B cell (primary cell): ENCODE measurements around the gene RNF213. TPM values are rescaled to one million over a fixed set of nuclear protein-coding genes. Genes with fewer than 3 reads are reported as not detected.

Experiments
- ATAC-seq: fragments of 200-7000 bp; cut with Tn5 transposase; one replicate; pipeline ENCODE4 v1.10.0; 2021; ENCODE audit warnings: low read depth, mild to moderate bottlenecking, moderate number of reproducible peaks, moderate library complexity
- CTCF ChIA-PET: fragments of 350-600 bp; sonication (Branson Sonifier 250); formaldehyde crosslinking; loops from one replicate; lab custom pipeline; 2021; ENCODE audit warnings: antibody characterized with exemption, inconsistent platforms; lab: Charles Lee
- POLR2A ChIA-PET: fragments of 350-600 bp; sonication (Branson Sonifier 250); formaldehyde crosslinking; loops from one replicate; lab custom pipeline; 2021; ENCODE audit warnings: antibody characterized with exemption; lab: Charles Lee
- DNase-seq: peaks from one replicate; pipeline ENCODE4 v3.0.0; 2013
- H2AFZ ChIP-seq: 2 replicates; pipeline ENCODE4 v1.6.1; 2012; ENCODE audit warnings: mild to moderate bottlenecking, low read depth, low read length; ENCODE audit not compliant: insufficient read depth, poor library complexity, severe bottlenecking
- H3K27ac ChIP-seq, 2 donors: 1 replicate in 1 of 2; 2 replicates in 1 of 2; pipeline ENCODE4 v1.5.1; 2012 to 2013; ENCODE audit warnings: low read length in 2 of 2, mild to moderate bottlenecking in 2 of 2, moderate library complexity in 1 of 2
- H3K27me3 ChIP-seq, 4 experiments: fragments of 200-600 bp in 1 of 4; sonication (generic) in 1 of 4; replicated peaks in 1 of 4; 1 replicate in 2 of 4; 2 replicates in 2 of 4; pipeline versions ENCODE4 v1.6.1 to v1.7.0; 2013 to 2016; ENCODE audit warnings: low read length in 3 of 4, mild to moderate bottlenecking in 2 of 4, mixed read lengths in 1 of 4, moderate library complexity in 1 of 4; ENCODE audit not compliant: insufficient read depth in 4 of 4, control insufficient read depth in 3 of 4; ENCODE audit errors: control extremely low read depth in 1 of 4
- H3K36me3 ChIP-seq, 2 experiments: replicated peaks in 1 of 2; 1 replicate in 1 of 2; 2 replicates in 1 of 2; pipeline versions ENCODE4 v1.6.1 to v1.7.1; 2013; ENCODE audit warnings: low read length in 1 of 2; ENCODE audit not compliant: insufficient read depth in 2 of 2, control insufficient read depth in 1 of 2; ENCODE audit errors: control extremely low read depth in 1 of 2, extremely low read depth in 1 of 2
- H3K4me1 ChIP-seq, 2 donors: fragments of 200-600 bp in 1 of 2; sonication (generic) in 1 of 2; 1 replicate in 1 of 2; 2 replicates in 1 of 2; pipeline versions ENCODE4 v1.5.1 to v1.6.1; 2013 to 2017; ENCODE audit warnings: low read length in 2 of 2; ENCODE audit not compliant: control insufficient read depth in 2 of 2, insufficient read depth in 2 of 2
- H3K4me2 ChIP-seq: replicated peaks from 2 replicates; pipeline ENCODE3; 2012; ENCODE audit warnings: mild to moderate bottlenecking, low read depth, low read length; ENCODE audit not compliant: poor library complexity, severe bottlenecking
- H3K4me3 ChIP-seq, 5 experiments: fragments of 200-600 bp in 1 of 5; sonication (generic) in 1 of 5; 1 replicate in 3 of 5; 2 replicates in 2 of 5; pipeline versions ENCODE4 v1.5.1 to v1.7.0; 2011 to 2016; ENCODE audit warnings: low read length in 4 of 5, mild to moderate bottlenecking in 4 of 5, low read depth in 2 of 5, control low read depth in 1 of 5, moderate library complexity in 1 of 5; ENCODE audit not compliant: insufficient read depth in 1 of 5; ENCODE audit errors: control extremely low read depth in 1 of 5, extremely low read depth in 1 of 5
- H3K79me2 ChIP-seq: fragments of 200-600 bp; sonication (generic); one replicate; pipeline ENCODE4 v1.6.0; 2016; ENCODE audit warnings: low read length; ENCODE audit not compliant: control insufficient read depth, insufficient read depth
- H3K9ac ChIP-seq: fragments of 200-600 bp; sonication (generic); 2 replicates; pipeline ENCODE4 v1.6.1; 2017; ENCODE audit warnings: mild to moderate bottlenecking, low read length, moderate library complexity
- H3K9me3 ChIP-seq, 3 donors: one replicate each; pipeline versions ENCODE4 v1.6.1 to v1.7.1; 2013; ENCODE audit warnings: low read length in 2 of 3; ENCODE audit not compliant: control insufficient read depth in 2 of 3, insufficient read depth in 1 of 3; ENCODE audit errors: control extremely low read depth in 1 of 3
- H4K20me1 ChIP-seq: 2 replicates; pipeline ENCODE4 v1.6.0; 2012; ENCODE audit warnings: mild to moderate bottlenecking, low read length; ENCODE audit not compliant: insufficient read depth, control insufficient read depth, poor library complexity, severe bottlenecking
- H3K27ac Mint-ChIP-seq: one replicate; pipeline ENCODE4 v1.8.0; 2021; ENCODE audit warnings: mixed read lengths
- H3K27me3 Mint-ChIP-seq: one replicate; pipeline ENCODE4 v1.8.0; 2021; ENCODE audit warnings: mixed read lengths
- H3K4me1 Mint-ChIP-seq: one replicate; pipeline ENCODE4 v1.8.0; 2021; ENCODE audit warnings: mixed read lengths
- H3K4me3 Mint-ChIP-seq: one replicate; pipeline ENCODE4 v1.8.0; 2021; ENCODE audit warnings: mixed read lengths
- H3K9me3 Mint-ChIP-seq: one replicate; pipeline ENCODE4 v1.8.0; 2022; ENCODE audit warnings: mixed read lengths; ENCODE audit not compliant: insufficient read depth
- EZH2 ChIP-seq: IDR thresholded peaks from 2 replicates; pipeline ENCODE4 v1.6.1; 2012; ENCODE audit warnings: borderline replicate concordance, low read depth, mild to moderate bottlenecking, moderate library complexity, low read length; ENCODE audit not compliant: insufficient read depth, poor library complexity, severe bottlenecking
- WGBS: methylation state at CpG from one replicate; pipeline ENCODE4 v1.1.5; 2013; ENCODE audit warnings: missing lambda C conversion rate; ENCODE audit not compliant: insufficient coverage; 5-methylcytosine and 5-hydroxymethylcytosine counted together
- intact Hi-C: fragments of 100-400 bp; cut with micrococcal nuclease; formaldehyde crosslinking; loops from one replicate; pipeline ENCODE4 v1.10.0; 2022
- polyA plus RNA-seq: library from polyadenylated mRNA; depleted of rRNA; stranded (reverse); fragments of >200 nt; gene quantifications from 2 replicates; pipeline ENCODE4 v1.2.3, GENCODE V29; 2012
- total RNA-seq, 2 donors: library from RNA; stranded (reverse); fragments of 120-200 nt in 1 of 2; gene quantifications; 1 replicate in 1 of 2; 2 replicates in 1 of 2; pipeline versions ENCODE4 v1.2.3 to v1.2.4, GENCODE V29; 2013 to 2022
- TF ChIP-seq, protein P1 (sequence below): fragments of 200-600 bp; IDR thresholded peaks from one replicate; pipeline ENCODE4 v1.8.0; 2022; ENCODE audit warnings: antibody characterized with exemption, mild to moderate bottlenecking

The RNF213 gene
- total and polyA plus RNA-seq, 2 donors (not counting 1 experiment from before 2014, with no cell fraction given), result 121 to 287 TPM

DNA sequence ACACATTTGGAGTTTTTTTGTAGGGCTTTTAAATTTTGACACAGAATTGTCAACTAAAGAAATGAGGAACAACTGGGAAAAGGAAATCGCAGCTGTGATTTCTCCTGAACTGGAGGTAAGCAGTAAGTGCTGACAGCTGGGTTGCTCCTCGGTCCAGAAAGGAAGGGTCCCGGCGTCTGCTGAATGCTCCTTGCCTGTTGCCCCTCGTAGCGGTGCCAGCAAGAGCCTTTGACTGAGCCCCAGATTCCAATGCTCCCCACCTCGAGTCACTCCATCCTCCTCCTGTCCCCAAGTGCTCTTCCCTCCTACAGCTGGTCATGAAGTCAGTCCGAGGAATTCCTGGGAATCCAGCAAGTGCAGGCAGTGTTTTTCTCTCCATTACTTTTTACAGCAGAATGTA, 122.3 kb downstream of the RNF213 start:
- no peak overlapping the region for H3K4me3 Mint-ChIP-seq
- intact Hi-C loops, result no loop called here
- H3K9me3 Mint-ChIP-seq, result no peaks in the 10 kb centered on the region
- no peaks in the 10 kb centered on the region for H3K27me3 ChIP-seq
- no peaks in the 10 kb centered on the region for H3K27me3 Mint-ChIP-seq
- ChIA-PET POLR2A (no interaction called here), CTCF (no interaction called here)
- H3K36me3 ChIP-seq, result peaks cover 0 to 95% of the 10 kb centered on the region in 2 experiments
- H3K4me3 ChIP-seq, result no peak overlapping the region
- no peak for DNase-seq
- ATAC-seq, result no peak
- H3K79me2 ChIP-seq, result no peaks in the 10 kb centered on the region
- H3K4me1 ChIP-seq, result no peaks in the 10 kb centered on the region
- TF ChIP-seq, protein P1, sequence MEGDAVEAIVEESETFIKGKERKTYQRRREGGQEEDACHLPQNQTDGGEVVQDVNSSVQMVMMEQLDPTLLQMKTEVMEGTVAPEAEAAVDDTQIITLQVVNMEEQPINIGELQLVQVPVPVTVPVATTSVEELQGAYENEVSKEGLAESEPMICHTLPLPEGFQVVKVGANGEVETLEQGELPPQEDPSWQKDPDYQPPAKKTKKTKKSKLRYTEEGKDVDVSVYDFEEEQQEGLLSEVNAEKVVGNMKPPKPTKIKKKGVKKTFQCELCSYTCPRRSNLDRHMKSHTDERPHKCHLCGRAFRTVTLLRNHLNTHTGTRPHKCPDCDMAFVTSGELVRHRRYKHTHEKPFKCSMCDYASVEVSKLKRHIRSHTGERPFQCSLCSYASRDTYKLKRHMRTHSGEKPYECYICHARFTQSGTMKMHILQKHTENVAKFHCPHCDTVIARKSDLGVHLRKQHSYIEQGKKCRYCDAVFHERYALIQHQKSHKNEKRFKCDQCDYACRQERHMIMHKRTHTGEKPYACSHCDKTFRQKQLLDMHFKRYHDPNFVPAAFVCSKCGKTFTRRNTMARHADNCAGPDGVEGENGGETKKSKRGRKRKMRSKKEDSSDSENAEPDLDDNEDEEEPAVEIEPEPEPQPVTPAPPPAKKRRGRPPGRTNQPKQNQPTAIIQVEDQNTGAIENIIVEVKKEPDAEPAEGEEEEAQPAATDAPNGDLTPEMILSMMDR, result no peak
- no peak for TF ChIP-seq EZH2
- H3K27ac Mint-ChIP-seq, result no peak overlapping the region
- no peak overlapping the region for H3K27ac ChIP-seq
- WGBS, result 95% methylated on average over 6 of the region's 8 CpGs
- H3K4me2 ChIP-seq, result no peak overlapping the region
- no peak overlapping the region for H3K9ac ChIP-seq
- no peak overlapping the region for H2AFZ ChIP-seq
- H4K20me1 ChIP-seq, result no peaks in the 10 kb centered on the region
- no peaks in the 10 kb centered on the region for H3K9me3 ChIP-seq
- no peaks in the 10 kb centered on the region for H3K4me1 Mint-ChIP-seq

DNA sequence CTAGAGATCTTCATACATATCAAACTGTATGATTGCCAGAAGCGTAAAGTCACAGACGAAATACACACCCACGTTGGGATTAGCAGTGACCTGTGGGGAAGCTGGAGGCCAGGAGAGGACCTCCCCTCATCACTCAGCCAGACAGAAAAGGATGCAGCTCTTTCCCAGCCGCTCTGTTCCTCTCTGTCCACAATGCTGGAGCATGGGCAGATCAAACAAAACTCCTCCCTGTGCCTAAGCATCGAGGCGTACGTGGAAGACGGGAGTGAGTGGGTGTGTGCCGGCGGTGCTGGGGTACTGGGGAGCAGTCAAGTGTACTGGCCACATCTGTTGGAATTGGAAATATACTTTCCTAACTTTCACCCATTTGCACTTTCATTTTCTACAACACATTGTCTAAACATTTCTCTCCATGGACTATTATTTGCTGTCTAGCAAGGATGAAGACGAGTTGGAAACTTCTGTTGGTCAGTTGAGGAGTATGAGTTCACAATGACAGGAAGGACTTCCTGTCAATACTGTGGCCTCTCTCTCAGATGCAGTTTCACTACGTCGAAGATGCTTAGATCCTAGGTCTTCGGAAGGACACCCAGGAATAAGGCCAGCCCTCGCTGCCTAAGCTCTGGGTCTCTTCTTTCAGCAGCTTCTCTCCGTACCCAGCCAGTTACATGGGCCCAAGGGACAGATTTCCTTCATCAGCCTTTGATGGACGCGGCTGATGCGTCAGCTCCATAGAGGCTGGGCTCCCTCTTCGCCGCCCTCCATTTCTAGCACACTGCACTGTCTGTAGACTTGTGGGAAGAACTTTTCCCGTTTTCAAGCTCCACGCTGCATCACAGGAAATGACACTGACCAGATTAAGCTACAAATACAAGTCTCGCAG, 123.7 kb downstream of the RNF213 start:
- no peaks in the 10 kb centered on the region for H3K9me3 ChIP-seq
- no peak overlapping the region for H3K27ac ChIP-seq
- no peak for DNase-seq
- no peaks in the 10 kb centered on the region for H3K79me2 ChIP-seq
- Mint-ChIP-seq H3K4me3 (no peak overlapping the region), H3K9me3 (no peaks in the 10 kb centered on the region), H3K27me3 (no peaks in the 10 kb centered on the region), H3K27ac (no peak overlapping the region), H3K4me1 (no peaks in the 10 kb centered on the region)
- no peak for TF ChIP-seq EZH2
- TF ChIP-seq, protein P1, result no peak
- no peak for ATAC-seq
- no peak overlapping the region for H2AFZ ChIP-seq
- WGBS, result 95% methylated on average over 16 of the region's 24 CpGs
- no peak overlapping the region for H3K9ac ChIP-seq
- POLR2A ChIA-PET, result no interaction called here
- no peaks in the 10 kb centered on the region for H3K4me1 ChIP-seq
- peaks cover 0 to 95% of the 10 kb centered on the region in 2 experiments for H3K36me3 ChIP-seq
- CTCF ChIA-PET, result no interaction called here
- H4K20me1 ChIP-seq, result peaks cover 5% of the 10 kb centered on the region
- no peak overlapping the region for H3K4me3 ChIP-seq
- no peaks in the 10 kb centered on the region for H3K27me3 ChIP-seq
- H3K4me2 ChIP-seq, result no peak overlapping the region
- intact Hi-C loops, result no loop called here
